GM12891 (cell line): Measurements from ENCODE around the gene CD300LG.
A peak's percentile ranks its signal among the peaks of the same experiment; 100 is the strongest.
"Not testable (repeated sequence)": the region's sequence is repeated elsewhere in the genome, so short reads cannot be mapped to it uniquely, and the experiment has no call there.

Experiments used
- DNase-seq: peaks from one replicate; pipeline ENCODE4 v3.0.0; 2011; ENCODE audit warnings: low spot score; ENCODE audit not compliant: insufficient read length
- FAIRE-seq: peaks from 2 replicates; lab custom pipeline; 2011; peaks lifted over from hg19 to GRCh38; lab: Jason Lieb, UNC
- PAX5 ChIP-seq: IDR thresholded peaks from 2 replicates; pipeline ENCODE4 v1.6.1; 2011; ENCODE audit warnings: low read length, moderate library complexity, mild to moderate bottlenecking; ENCODE audit not compliant: insufficient read depth, severe bottlenecking
- POLR2A ChIP-seq: IDR thresholded peaks from 2 replicates; pipeline ENCODE4 v1.6.1; 2011; ENCODE audit warnings: low read depth, low read length, control low read depth
- POLR2AphosphoS5 ChIP-seq: IDR thresholded peaks from 2 replicates; pipeline ENCODE4 v1.6.1; 2011; ENCODE audit warnings: low read depth, low read length, control low read depth
- POU2F2 ChIP-seq: IDR thresholded peaks from 2 replicates; pipeline ENCODE4 v1.6.1; 2011; ENCODE audit warnings: low read depth, mild to moderate bottlenecking, control low read depth, low read length, moderate library complexity
- SPI1 ChIP-seq: IDR thresholded peaks from 2 replicates; pipeline ENCODE4 v1.6.1; 2011; ENCODE audit warnings: low read depth, low read length, control low read depth
- TAF1 ChIP-seq: IDR thresholded peaks from 2 replicates; pipeline ENCODE4 v1.6.1; 2011; ENCODE audit warnings: low read depth, low read length, control low read depth

Gene CD300LG

GRCh38 chr17:43882761-43883415, 35.9 kb downstream of the CD300LG start:
- DNase-seq: no peak
- FAIRE-seq: no peak
- TF ChIP-seq SPI1 (no peak), POLR2A (no peak), POLR2AphosphoS5 (no peak), TAF1 (no peak), PAX5 (no peak), POU2F2 (no peak)

GRCh38 chr17:43888548-43888947, 41.6 kb downstream of the CD300LG start:
- no peak for TF ChIP-seq SPI1
- no peak for TF ChIP-seq PAX5
- no peak for TF ChIP-seq TAF1
- no peak for TF ChIP-seq POLR2AphosphoS5
- no peak for TF ChIP-seq POLR2A
- TF ChIP-seq POU2F2: no peak
- DNase-seq (no peak), FAIRE-seq (no peak)

GRCh38 chr17:43890240-43890639, 43.3 kb downstream of the CD300LG start:
- no peak for TF ChIP-seq TAF1
- TF ChIP-seq POLR2A: no peak
- TF ChIP-seq POU2F2: no peak
- no peak for TF ChIP-seq SPI1
- no peak for TF ChIP-seq POLR2AphosphoS5
- no peak for TF ChIP-seq PAX5
- FAIRE-seq: no peak
- no peak for DNase-seq

- no peak for DNase-seq
- TF ChIP-seq TAF1 (no peak), PAX5 (no peak), SPI1 (no peak), POLR2AphosphoS5 (no peak), POU2F2 (no peak), POLR2A (no peak)
- FAIRE-seq: no peak
Measured at GRCh38 chr17:43891851-43892646, 45.1 kb downstream of the CD300LG start.

GRCh38 chr17:43892647-43892952, 45.6 kb downstream of the CD300LG start:
- DNase-seq (no peak), FAIRE-seq (no peak)
- TF ChIP-seq SPI1 (no peak), POLR2AphosphoS5 (no peak), PAX5 (no peak)

GRCh38 chr17:43894494-43894893, 47.5 kb downstream of the CD300LG start:
- FAIRE-seq, DNase-seq: not testable (repeated sequence)

GRCh38 chr17:43897831-43898230, 50.9 kb downstream of the CD300LG start:
- no peak for TF ChIP-seq POU2F2
- no peak for TF ChIP-seq TAF1
- no peak for TF ChIP-seq SPI1
- TF ChIP-seq PAX5: no peak
- no peak for TF ChIP-seq POLR2AphosphoS5
- TF ChIP-seq POLR2A: no peak
- DNase-seq: no peak
- FAIRE-seq: no peak

GRCh38 chr17:43898446-43898845, 51.5 kb downstream of the CD300LG start:
- TF ChIP-seq PAX5 (no peak), TAF1 (no peak), SPI1 (no peak), POLR2AphosphoS5 (no peak), POLR2A (no peak), POU2F2 (no peak)
- FAIRE-seq (no peak), DNase-seq (no peak)

- FAIRE-seq (peak; percentile 41), DNase-seq (peak; percentile 88)
- TF ChIP-seq SPI1: no peak
- no peak for TF ChIP-seq POLR2A
- no peak for TF ChIP-seq PAX5
- no peak for TF ChIP-seq TAF1
- TF ChIP-seq POLR2AphosphoS5: no peak
- no peak for TF ChIP-seq POU2F2
Measured at GRCh38 chr17:43900183-43900857, 53.3 kb downstream of the CD300LG start.
